Right cardiac atrium (tissue), 5 donors: ENCODE results near the gene HAGH. TPM values are rescaled to one million over a fixed set of nuclear protein-coding genes. Genes with fewer than 3 reads are reported as not detected.

Experiments used
- ATAC-seq, 2 donors: fragments of 200-7000 bp; cut with Tn5 transposase; one replicate each; pipeline versions ENCODE4 v1.8.0 to v1.9.1; 2020; ENCODE audit warnings: moderate library complexity in 2 of 2, mild to moderate bottlenecking in 1 of 2
- DNase-seq, 3 donors: peaks; one replicate each; pipeline ENCODE4 v3.0.0-alpha.2; 2020
- H3K27ac ChIP-seq: one replicate; pipeline ENCODE4 v1.5.1; 2013; ENCODE audit warnings: mild to moderate bottlenecking, low read length, control low read depth, moderate library complexity
- H3K27me3 ChIP-seq: one replicate; pipeline ENCODE4 v1.6.1; 2013; ENCODE audit not compliant: control insufficient read depth, insufficient read depth
- H3K4me1 ChIP-seq: one replicate; pipeline ENCODE4 v1.6.1; 2013; ENCODE audit warnings: low read length; ENCODE audit not compliant: control insufficient read depth, insufficient read depth
- H3K4me3 ChIP-seq: one replicate; pipeline ENCODE4 v1.5.1; 2013; ENCODE audit warnings: low read length, control low read depth
- H3K9me3 ChIP-seq: one replicate; pipeline ENCODE4 v1.6.1; 2013; ENCODE audit warnings: low read length; ENCODE audit not compliant: control insufficient read depth
- WGBS: extraction: QIAGEN DNeasy Blood & Tissue Kit; methylation state at CpG from one replicate; pipeline ENCODE4 v1.1.7; 2013; 5-methylcytosine and 5-hydroxymethylcytosine counted together
- intact Hi-C, 4 donors: fragments of 100-400 bp; cut with DNase I; formaldehyde crosslinking; loops; one replicate each; pipeline versions ENCODE4 v1.11.0 to v1.14.0; 2022 to 2023
- polyA plus RNA-seq: library from polyadenylated mRNA; stranded (reverse); fragments of 200-250 nt; gene quantifications from one replicate; pipeline ENCODE4 v1.2.3, GENCODE V29; 2013
- total RNA-seq, 4 donors: library from RNA; stranded (reverse); fragmentation: NEBNext Ultra II Directional; extraction: Animal tissue kit (Norgen Biotek cat#: 25700); gene quantifications; one replicate each; pipeline ENCODE4 v1.2.1, GENCODE V29; 2021
- donor health status: healthy with polysubstance abuse.
- donor health status: DM: no; HTN: yes; CAD: no.
- donor health status: DM: no; HTN: no; CAD: no.
- donor health status: DM: no; HTN: yes; CAD: no; lungs with severe emphysema.
- donor health status: DM: yes; HTN: yes; CAD: no.

HAGH gene
- total and polyA plus RNA-seq, 5 donors = 123 to 224 (median 145) TPM

DNA sequence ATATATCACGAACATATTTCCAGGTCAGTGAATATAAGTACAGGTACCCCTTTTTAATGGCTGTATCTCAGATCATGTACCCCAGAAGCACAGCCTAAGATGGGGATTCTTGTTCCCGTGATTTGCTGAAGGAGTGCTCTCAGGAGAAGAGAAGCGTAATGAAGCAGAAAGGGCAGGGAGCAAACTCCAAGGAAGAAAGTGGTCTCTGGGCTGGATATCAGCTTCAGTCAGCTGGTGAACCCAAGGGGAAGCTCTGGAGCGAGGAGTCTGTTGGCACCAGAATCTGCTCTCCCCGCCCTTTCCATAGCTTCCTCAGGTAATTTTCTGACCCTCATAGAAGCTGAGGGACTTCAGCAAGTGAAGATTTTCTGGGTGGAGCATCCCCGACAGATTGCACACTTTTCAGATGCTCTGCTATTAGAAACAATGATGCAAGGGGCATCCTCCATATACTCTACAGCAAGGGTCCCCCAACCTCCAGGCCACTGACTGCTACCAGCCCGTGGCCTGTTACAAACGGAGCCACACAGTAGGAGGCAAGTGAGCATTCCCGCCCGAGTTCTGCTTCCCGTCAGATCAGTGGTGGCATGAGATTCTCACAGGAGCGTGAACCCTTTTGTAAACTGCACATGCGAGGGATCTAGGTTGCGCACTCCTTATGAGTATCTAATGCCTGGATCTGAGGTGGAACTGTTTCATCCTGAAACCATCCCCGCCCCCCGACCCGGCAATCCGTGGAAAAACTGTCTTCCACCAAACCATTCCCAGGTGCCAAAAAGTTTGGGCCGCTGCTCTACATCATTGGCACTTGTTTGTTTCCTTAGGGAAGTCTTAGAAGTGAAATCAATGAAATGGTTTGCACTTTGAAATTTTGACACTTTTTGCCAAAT is 4.8 kb upstream of the HAGH start:
- H3K9me3 ChIP-seq = no peaks in the 10 kb centered on the region
- no peaks in the 10 kb centered on the region for H3K4me1 ChIP-seq
- no peak overlapping the region for H3K4me3 ChIP-seq
- no peak overlapping the region for H3K27ac ChIP-seq
- WGBS = 76% methylated on average over 19 of the region's 19 CpGs
- ATAC-seq (no peak), DNase-seq (no peak)
- intact Hi-C loops = no loop called here
- H3K27me3 ChIP-seq = no peaks in the 10 kb centered on the region

DNA sequence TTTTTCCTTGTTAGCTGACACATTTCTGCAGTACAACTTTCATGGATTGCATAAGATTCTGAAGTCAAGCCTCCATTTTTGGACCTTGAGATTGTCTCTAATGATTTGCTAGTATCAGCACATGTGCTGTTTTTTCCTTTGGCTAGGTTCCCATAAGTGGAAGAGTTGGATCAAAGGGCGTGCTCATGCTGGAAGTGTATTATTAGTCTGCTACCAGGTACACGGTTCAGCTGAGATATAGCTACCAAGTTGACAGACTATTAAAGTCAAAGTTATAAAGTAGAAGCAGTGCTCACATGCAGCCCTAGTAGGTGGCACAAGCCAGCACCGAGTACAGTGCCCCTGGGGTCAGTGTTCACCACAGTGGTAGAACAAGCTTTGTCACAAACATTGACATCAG is 3.6 kb upstream of the HAGH start:
- 48% methylated on average over 3 of the region's 3 CpGs for WGBS
- H3K9me3 ChIP-seq = no peaks in the 10 kb centered on the region

DNA sequence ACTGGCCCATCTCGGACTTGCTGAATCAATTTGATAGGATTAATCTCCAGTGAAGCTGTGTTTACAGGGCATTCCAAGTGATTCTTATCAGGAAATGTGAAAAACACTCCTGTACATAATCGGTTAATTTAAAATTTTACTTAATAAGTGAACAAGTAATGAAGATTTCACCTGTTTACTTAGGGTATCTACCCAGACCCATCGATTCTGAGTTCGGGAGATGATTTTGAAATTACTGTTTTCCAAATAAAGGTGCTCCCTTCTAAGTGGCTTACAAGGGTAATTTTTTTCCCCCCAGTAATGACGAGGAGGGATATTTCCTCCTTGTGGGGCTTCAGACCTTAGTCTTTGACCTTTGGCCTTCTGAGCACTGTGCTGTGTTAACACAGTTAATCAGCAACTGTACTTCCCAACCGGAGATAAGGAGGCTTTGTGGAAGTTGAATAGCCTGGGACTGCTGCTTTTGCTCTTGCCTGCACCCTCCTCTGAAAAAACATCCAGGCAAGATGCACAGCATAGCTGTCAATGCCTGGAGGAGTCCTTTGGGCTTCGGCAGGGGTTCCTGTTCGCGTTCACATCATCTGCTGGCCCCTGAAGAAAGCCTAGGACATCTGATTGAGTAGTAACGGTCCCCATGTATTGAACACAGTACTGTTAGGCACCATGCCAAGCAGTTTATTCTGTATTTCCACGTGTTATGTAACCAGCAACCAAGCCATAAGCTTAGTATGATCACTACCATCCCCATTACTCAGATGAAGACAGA is 2.2 kb upstream of the HAGH start:
- H3K27me3 ChIP-seq = no peaks in the 10 kb centered on the region
- no peak overlapping the region for H3K27ac ChIP-seq
- no peak overlapping the region for H3K4me3 ChIP-seq
- no peak for DNase-seq
- no peak for ATAC-seq
- no peaks in the 10 kb centered on the region for H3K4me1 ChIP-seq
- H3K9me3 ChIP-seq = no peaks in the 10 kb centered on the region
- WGBS = 62% methylated on average over 11 of the region's 11 CpGs
- intact Hi-C loops = no loop called here

More for the DNA sequence above, 3.6 kb upstream of the HAGH start:
- DNase-seq = no peak
- intact Hi-C loops = no loop called here
- H3K27me3 ChIP-seq = no peaks in the 10 kb centered on the region
- ATAC-seq = no peak
- no peaks in the 10 kb centered on the region for H3K4me1 ChIP-seq
- no peak overlapping the region for H3K4me3 ChIP-seq
- no peak overlapping the region for H3K27ac ChIP-seq

DNA sequence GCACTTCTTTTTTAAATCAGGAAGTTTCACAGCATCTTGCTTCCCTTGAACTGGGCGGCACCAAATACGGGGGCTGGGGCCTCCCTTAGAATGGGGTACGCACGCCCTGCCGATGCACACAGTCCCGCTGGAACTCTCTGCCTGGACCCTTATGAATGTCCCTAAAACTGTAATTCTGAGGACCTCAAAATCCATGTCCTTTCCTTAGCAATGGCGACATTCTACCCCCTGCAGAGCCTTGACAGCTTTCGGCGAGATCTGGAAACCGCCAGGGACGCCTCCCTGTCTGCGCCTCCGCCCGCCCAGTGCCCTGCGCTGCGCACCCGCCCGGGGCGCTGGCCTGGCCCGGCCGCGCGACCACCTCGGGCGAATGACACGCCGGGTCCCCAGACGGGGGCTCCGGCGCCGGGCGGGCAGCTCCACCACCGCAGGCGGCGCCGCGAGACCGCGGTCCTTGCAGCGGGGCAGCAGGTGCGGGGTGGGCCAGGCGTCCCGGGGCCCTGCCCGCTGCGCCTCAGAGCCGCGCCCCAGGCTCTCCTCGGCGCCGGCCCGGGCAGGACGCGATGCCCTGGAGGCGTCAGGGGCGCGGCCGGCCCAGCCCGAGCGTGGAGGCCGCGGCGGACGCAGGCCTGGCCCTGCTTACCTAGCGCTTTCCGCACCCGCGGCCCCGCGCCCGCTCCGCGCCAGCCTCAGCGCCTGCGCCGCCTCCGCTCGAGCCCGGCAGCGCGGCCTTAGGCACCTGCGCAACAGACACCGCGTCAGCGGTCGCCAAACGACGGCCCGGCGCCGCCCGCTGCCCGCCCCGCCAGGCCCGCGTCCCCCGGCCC is 548 bp downstream of the HAGH start:
- DNase-seq (peak in 2 of 3 donors; percentile 53 to 65), ATAC-seq (peak; percentile 4 to 6)
- H3K4me1 ChIP-seq = no peaks in the 10 kb centered on the region
- intact Hi-C loops = no loop called here
- no peaks in the 10 kb centered on the region for H3K9me3 ChIP-seq
- WGBS = 1% methylated on average over 96 of the region's 96 CpGs
- peak overlapping the region; percentile 80 for H3K27ac ChIP-seq
- peak overlapping the region; percentile 71 for H3K4me3 ChIP-seq
- no peaks in the 10 kb centered on the region for H3K27me3 ChIP-seq

DNA sequence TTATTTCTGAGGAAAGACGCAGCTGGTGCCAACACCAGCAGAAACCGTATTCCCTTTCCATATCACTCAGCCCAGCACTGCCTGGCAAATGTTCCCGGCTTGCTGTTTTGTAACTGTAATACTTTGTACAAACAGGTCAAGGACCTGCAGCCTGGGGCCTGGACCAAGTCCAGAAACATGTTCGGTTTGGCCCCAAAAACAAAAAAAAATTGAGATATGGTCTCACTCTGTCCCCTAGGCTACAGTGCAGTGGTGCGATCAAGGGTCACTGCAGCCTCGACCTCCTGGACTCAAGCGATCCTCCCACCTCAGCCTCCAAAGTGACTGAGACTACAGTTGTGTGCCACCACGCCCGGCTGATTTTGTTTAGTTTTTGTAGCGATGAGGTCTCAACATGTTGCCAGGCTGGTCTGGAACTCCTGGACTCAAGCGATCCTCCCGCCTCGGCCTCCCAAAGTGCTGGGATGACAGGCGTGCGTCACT is 1.2 kb downstream of the HAGH start:
- Histone ChIP-seq H3K4me1 (no peaks in the 10 kb centered on the region), H3K27ac (no peak overlapping the region), H3K27me3 (no peaks in the 10 kb centered on the region), H3K9me3 (no peaks in the 10 kb centered on the region), H3K4me3 (peak overlapping the region; percentile 71)
- intact Hi-C loops = no loop called here
- 71% methylated on average over 15 of the region's 15 CpGs for WGBS
- peak in 1 of 3 donors; percentile 43 for DNase-seq
- no peak for ATAC-seq

DNA sequence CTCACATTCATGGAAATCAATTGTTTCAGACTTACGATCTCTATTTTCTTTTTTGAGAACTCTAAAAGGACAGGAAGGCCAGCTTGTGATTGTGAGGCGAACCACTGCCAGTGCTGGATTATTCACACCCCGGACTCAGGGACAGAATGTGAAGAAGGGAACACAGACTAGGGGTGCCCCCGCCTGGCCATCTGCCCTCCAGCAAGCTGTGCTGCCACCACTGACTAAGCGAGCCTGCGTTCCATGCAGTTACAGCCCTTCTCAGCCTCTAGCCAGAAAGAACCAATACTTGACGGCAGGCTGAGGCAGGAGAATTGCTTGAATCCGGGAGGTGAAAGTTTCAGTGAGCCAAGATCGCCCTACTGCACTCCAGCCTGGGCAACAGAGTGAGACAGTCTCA is 2.8 kb downstream of the HAGH start:
- ATAC-seq = no peak
- 50% methylated on average over 9 of the region's 9 CpGs for WGBS
- peak in 2 of 3 donors; percentile 73 to 77 for DNase-seq
- Histone ChIP-seq H3K27ac (no peak overlapping the region), H3K27me3 (no peaks in the 10 kb centered on the region), H3K4me3 (no peak overlapping the region), H3K9me3 (no peaks in the 10 kb centered on the region), H3K4me1 (no peaks in the 10 kb centered on the region)
- intact Hi-C loops = no loop called here

DNA sequence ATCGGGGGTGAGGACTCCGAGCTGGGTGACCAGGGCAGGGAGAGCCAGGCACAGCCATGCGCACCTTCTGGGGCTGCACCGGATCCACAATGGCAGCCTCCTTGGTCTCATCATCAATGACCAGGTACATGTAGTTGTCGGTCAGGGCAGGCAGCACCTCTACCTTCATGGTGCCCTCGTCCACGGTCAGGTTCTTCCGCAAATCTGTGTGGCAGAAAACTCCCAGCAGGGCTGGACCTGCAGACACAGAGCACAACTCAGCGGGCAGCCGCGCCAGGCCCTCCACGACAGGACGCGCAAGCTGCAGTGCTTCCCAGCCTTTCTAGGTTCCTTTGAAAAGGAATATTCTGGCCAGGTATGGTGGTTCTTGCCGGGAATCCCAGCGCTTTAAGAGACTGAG is 3.8 kb downstream of the HAGH start:
- H3K4me1 ChIP-seq = no peaks in the 10 kb centered on the region
- WGBS = 93% methylated on average over 16 of the region's 16 CpGs
- no peaks in the 10 kb centered on the region for H3K9me3 ChIP-seq
- peak in 1 of 3 donors; percentile 33 for DNase-seq
- H3K27ac ChIP-seq = no peak overlapping the region
- ATAC-seq = no peak
- H3K4me3 ChIP-seq = no peak overlapping the region
- intact Hi-C loops = no loop called here
- no peaks in the 10 kb centered on the region for H3K27me3 ChIP-seq

DNA sequence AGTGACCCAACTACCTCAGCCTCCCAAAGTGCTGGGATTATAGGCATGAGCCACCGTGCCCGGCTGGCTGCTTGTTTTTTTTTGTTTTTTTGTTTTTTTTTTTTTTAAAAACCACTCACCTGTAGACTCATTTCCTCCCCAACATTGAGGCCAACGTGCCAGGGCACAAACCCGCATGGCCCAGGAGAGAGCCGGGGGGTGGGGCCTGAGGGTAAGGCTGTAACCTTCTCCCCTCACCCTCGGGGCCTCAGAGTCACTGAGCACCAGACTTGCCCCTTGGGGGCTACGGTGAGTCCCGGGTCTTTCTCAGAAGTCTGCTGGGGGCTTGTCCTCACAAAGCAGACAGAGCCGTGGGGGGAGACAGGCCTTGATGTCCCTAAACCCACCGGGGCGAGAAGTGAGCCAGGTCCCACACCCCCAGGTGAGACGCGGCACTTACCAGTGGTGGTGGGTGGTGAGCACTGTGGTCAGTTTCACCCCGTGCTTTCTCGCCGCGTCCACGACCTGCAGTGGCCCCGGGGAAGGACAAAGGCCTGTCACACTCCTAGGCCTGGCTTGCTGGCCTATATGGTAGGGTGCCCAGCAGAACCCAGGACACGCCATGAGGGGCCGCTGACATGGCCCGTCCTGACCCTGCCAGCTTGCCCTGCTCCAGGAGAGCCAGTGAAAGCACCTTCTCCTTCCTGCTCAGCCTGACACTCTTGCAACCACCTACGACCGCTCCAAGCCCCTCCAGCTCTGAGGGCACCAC is 4.6 kb downstream of the HAGH start:
- WGBS = 95% methylated on average over 24 of the region's 24 CpGs
- intact Hi-C loops = no loop called here
- Histone ChIP-seq H3K27ac (no peak overlapping the region), H3K4me1 (no peaks in the 10 kb centered on the region), H3K4me3 (no peak overlapping the region), H3K9me3 (no peaks in the 10 kb centered on the region), H3K27me3 (no peaks in the 10 kb centered on the region)
- DNase-seq (no peak), ATAC-seq (no peak)

DNA sequence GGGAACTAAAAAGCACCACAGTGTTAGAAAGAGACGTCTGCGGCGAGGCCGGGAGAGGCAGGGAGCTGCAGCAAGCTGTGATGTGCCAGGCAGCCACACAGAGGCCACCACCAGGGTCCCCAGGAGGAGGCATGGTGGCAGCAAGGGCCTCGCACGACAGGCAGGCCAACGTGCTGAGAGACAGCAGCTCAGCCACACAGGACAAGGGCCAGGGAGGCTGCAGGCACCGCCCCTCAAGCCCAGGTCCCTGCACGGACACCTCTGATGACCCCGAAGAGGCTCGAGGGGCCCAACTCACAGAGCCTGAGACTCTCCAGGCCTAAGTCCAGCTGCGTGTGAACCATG is 5.7 kb downstream of the HAGH start:
- DNase-seq = no peak
- Histone ChIP-seq H3K27ac (no peak overlapping the region), H3K9me3 (no peaks in the 10 kb centered on the region), H3K27me3 (no peaks in the 10 kb centered on the region), H3K4me3 (no peak overlapping the region), H3K4me1 (no peaks in the 10 kb centered on the region)
- intact Hi-C loops = no loop called here
- ATAC-seq = no peak
- 88% methylated on average over 12 of the region's 12 CpGs for WGBS
